NCI-H2196 (cell line): ENCODE data around the gene HSD3B2.
"Not testable (repeated sequence)": the region's sequence is repeated elsewhere in the genome, so short reads cannot be mapped to it uniquely, and the experiment has no call there.

Experiments used
- DNase-seq: peaks from one replicate; lab custom pipeline; 2025; ENCODE audit not compliant: unreplicated experiment; lab: John Stamatoyannopoulos, UW

Gene HSD3B2

GRCh38 chr1:119414950-119415349, at the start of gene HSD3B2:
Gene HSD3B2, plus strand, starts transcription at chr1:119415150. Its CDS starts 270 bp downstream, at chr1:119415420.
- DNase-seq: no peak

- DNase-seq: no peak
Measured at GRCh38 chr1:119366424-119366823, 48.5 kb upstream of the HSD3B2 start.

- peak; percentile 14 for DNase-seq
Measured at GRCh38 chr1:119367432-119368124, 47.4 kb upstream of the HSD3B2 start.

- no peak for DNase-seq
Measured at GRCh38 chr1:119368554-119368953, 46.4 kb upstream of the HSD3B2 start, which contains the start of gene HAO2. Gene HAO2, plus strand, starts transcription at chr1:119368785. Its CDS starts 12,301 bp downstream, at chr1:119381086.

GRCh38 chr1:119370748-119371147, 44.2 kb upstream of the HSD3B2 start:
- no peak for DNase-seq

GRCh38 chr1:119371815-119372214, 43.1 kb upstream of the HSD3B2 start:
- no peak for DNase-seq

- no peak for DNase-seq
Measured at GRCh38 chr1:119372503-119373086, 42.4 kb upstream of the HSD3B2 start.

GRCh38 chr1:119373465-119373864, 41.5 kb upstream of the HSD3B2 start:
- no peak for DNase-seq

GRCh38 chr1:119374208-119374874, 40.6 kb upstream of the HSD3B2 start:
- DNase-seq: no peak

GRCh38 chr1:119375366-119375765, 39.6 kb upstream of the HSD3B2 start:
- no peak for DNase-seq

GRCh38 chr1:119376594-119376993, 38.4 kb upstream of the HSD3B2 start:
- DNase-seq: no peak

- DNase-seq: not testable (repeated sequence)
Measured at GRCh38 chr1:119377594-119377993, 37.4 kb upstream of the HSD3B2 start.

- DNase-seq: no peak
Measured at GRCh38 chr1:119379117-119379516, 35.8 kb upstream of the HSD3B2 start.

GRCh38 chr1:119380304-119380703, 34.6 kb upstream of the HSD3B2 start:
- DNase-seq: no peak

- no peak for DNase-seq
Measured at GRCh38 chr1:119380983-119381662, 33.8 kb upstream of the HSD3B2 start.

- DNase-seq: no peak
Measured at GRCh38 chr1:119384591-119384990, 30.4 kb upstream of the HSD3B2 start.

GRCh38 chr1:119385650-119386049, 29.3 kb upstream of the HSD3B2 start:
- no peak for DNase-seq

- no peak for DNase-seq
Measured at GRCh38 chr1:119387858-119388257, 27.1 kb upstream of the HSD3B2 start.

- DNase-seq: no peak
Measured at GRCh38 chr1:119388450-119388849, 26.5 kb upstream of the HSD3B2 start.

- DNase-seq: no peak
Measured at GRCh38 chr1:119390526-119390925, 24.4 kb upstream of the HSD3B2 start.

GRCh38 chr1:119391749-119392148, 23.2 kb upstream of the HSD3B2 start:
- DNase-seq: no peak

- no peak for DNase-seq
Measured at GRCh38 chr1:119394085-119394484, 20.9 kb upstream of the HSD3B2 start.
